Psoas muscle (tissue), 8 donors: ENCODE data around the gene THRB. TPM values are rescaled to one million over a fixed set of nuclear protein-coding genes. Genes with fewer than 3 reads are reported as not detected.

Experiments
- ATAC-seq, 4 donors: fragments of 200-7000 bp; cut with Tn5 transposase; one replicate each; pipeline ENCODE4 v1.9.1; 2020; ENCODE audit warnings: moderate library complexity in 3 of 4, mild to moderate bottlenecking in 2 of 4
- DNase-seq, 2 donors: peaks; one replicate each; pipeline ENCODE4 v3.0.0-alpha.2; 2020
- H3K27ac ChIP-seq: fragments of 200-600 bp; one replicate; pipeline ENCODE4 v1.8.0; 2022
- H3K27me3 ChIP-seq, 3 donors: fragments of 200-600 bp in 1 of 3; one replicate each; pipeline versions ENCODE4 v1.6.1 to v1.8.0; 2013 to 2022; ENCODE audit warnings: low read length in 2 of 3, mild to moderate bottlenecking in 2 of 3, moderate library complexity in 1 of 3; ENCODE audit not compliant: insufficient read depth in 3 of 3
- H3K36me3 ChIP-seq, 2 donors: fragments of 200-600 bp in 1 of 2; one replicate each; pipeline versions ENCODE4 v1.6.1 to v1.8.0; 2013 to 2022; ENCODE audit warnings: low read depth in 1 of 2, mild to moderate bottlenecking in 1 of 2, moderate library complexity in 1 of 2; ENCODE audit not compliant: insufficient read depth in 1 of 2
- H3K4me1 ChIP-seq: fragments of 200-600 bp; one replicate; pipeline ENCODE4 v1.8.0; 2022
- H3K4me3 ChIP-seq: fragments of 200-600 bp; one replicate; pipeline ENCODE4 v1.8.0; 2022; ENCODE audit warnings: mild to moderate bottlenecking
- H3K9me3 ChIP-seq: fragments of 200-600 bp; one replicate; pipeline ENCODE4 v1.8.0; 2022
- CTCF ChIP-seq: fragments of 200-600 bp; IDR thresholded peaks from one replicate; pipeline ENCODE4 v1.8.0; 2022; ENCODE audit warnings: antibody characterized with exemption
- WGBS, 3 donors: extraction: QIAGEN DNeasy Blood & Tissue Kit; methylation state at CpG; one replicate each; pipeline versions ENCODE4 v1.1.6 to v1.1.7; 2013; 5-methylcytosine and 5-hydroxymethylcytosine counted together
- intact Hi-C, 2 donors: fragments of 100-400 bp; cut with DNase I; formaldehyde crosslinking; loops; one replicate each; pipeline versions ENCODE4 v1.11.0 to v1.14.2; 2022
- polyA plus RNA-seq, 3 donors: library from polyadenylated mRNA; stranded (reverse); fragments of 200-250 nt; gene quantifications; one replicate each; pipeline ENCODE4 v1.2.3, GENCODE V29; 2013
- total RNA-seq, 4 donors: library from RNA; stranded (reverse); fragmentation: NEBNext Ultra II Directional in 2 of 4; extraction: Animal tissue kit (Norgen Biotek cat#: 25700) in 2 of 4; gene quantifications; one replicate each; pipeline versions ENCODE4 v1.2.1 to v1.2.4, GENCODE V29; 2021 to 2023
- donor health status: healthy with polysubstance abuse.
- donor health status: DM: no; HTN: no; CAD: no; lungs with moderate emphysema.
- donor health status: Bipolar disorder and iron deficiency.
- donor health status: healthy.
- donor health status: DM: yes; HTN: yes; CAD: no.
- donor health status: DM: no; HTN: no; CAD: no.
- donor health status: DM: no; HTN: no; CAD: no.
- donor health status: DM: yes; HTN: yes; CAD: no.

Gene THRB
- total and polyA plus RNA-seq, 7 donors, result 11.5 to 38.6 (median 31.4) TPM

DNA sequence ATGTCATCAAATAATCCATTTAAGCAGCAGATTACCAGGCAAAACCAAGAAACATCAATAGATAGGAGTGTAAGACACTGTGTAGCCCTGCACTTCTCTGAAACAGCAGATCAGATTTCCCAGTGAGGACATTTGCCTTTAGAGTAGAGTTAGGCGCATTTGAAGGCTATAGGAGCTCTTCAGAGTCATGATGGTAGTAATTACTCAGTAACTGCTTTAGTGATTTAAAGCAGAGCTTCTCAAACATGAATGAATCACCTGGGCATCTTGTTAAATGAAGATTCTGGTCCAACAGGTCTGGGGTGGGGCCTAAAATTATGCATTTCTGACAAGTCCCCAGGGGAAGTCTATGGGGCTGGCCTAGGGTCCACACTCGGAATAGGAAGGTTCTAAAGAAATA is 36.9 kb downstream of the THRB start:
- H3K36me3 ChIP-seq, result no peaks in the 10 kb centered on the region
- ATAC-seq (peak in 2 of 4 donors; percentile 55 to 67), DNase-seq (no peak)
- peak overlapping the region; percentile 50 for H3K27ac ChIP-seq
- no peak for TF ChIP-seq CTCF
- intact Hi-C loops, result no loop called here
- H3K4me1 ChIP-seq, result peaks cover 10% of the 10 kb centered on the region
- H3K4me3 ChIP-seq, result no peak overlapping the region
- no peaks in the 10 kb centered on the region for H3K27me3 ChIP-seq
- no peaks in the 10 kb centered on the region for H3K9me3 ChIP-seq
- whole genome bisulfite sequencing, 3 donors, result 56 to 74% (median 56%) methylated on average over 2 of the region's 2 CpGs

GRCh38 chr3:24454856-24455255 is 39.8 kb downstream of the THRB start:
- 75 to 77% (median 75%) methylated on average over 3 of the region's 3 CpGs for WGBS, 3 donors
- Histone ChIP-seq H3K4me3 (no peak overlapping the region), H3K4me1 (peaks cover 16% of the 10 kb centered on the region), H3K9me3 (no peaks in the 10 kb centered on the region), H3K27me3 (no peaks in the 10 kb centered on the region), H3K36me3 (no peaks in the 10 kb centered on the region), H3K27ac (no peak overlapping the region)
- intact Hi-C loops, result loop anchor here in 1 of 2 donors (5.0 kb wide), 1 partner anchor 32 kb away; no protein-coding TSS in a partner anchor
- no peak for TF ChIP-seq CTCF
- no peak for ATAC-seq
- no peak for DNase-seq

- Histone ChIP-seq H3K27me3 (no peaks in the 10 kb centered on the region), H3K27ac (no peak overlapping the region), H3K4me3 (no peak overlapping the region), H3K9me3 (no peaks in the 10 kb centered on the region), H3K36me3 (no peaks in the 10 kb centered on the region), H3K4me1 (peaks cover 21% of the 10 kb centered on the region)
- ATAC-seq (no peak), DNase-seq (no peak)
- intact Hi-C loops, result loop anchor here in 1 of 2 donors (5.0 kb wide), 1 partner anchor 33 kb away; no protein-coding TSS in a partner anchor
- TF ChIP-seq CTCF, result no peak
Observed at GRCh38 chr3:24454393-24454792, 40.3 kb downstream of the THRB start.

DNA sequence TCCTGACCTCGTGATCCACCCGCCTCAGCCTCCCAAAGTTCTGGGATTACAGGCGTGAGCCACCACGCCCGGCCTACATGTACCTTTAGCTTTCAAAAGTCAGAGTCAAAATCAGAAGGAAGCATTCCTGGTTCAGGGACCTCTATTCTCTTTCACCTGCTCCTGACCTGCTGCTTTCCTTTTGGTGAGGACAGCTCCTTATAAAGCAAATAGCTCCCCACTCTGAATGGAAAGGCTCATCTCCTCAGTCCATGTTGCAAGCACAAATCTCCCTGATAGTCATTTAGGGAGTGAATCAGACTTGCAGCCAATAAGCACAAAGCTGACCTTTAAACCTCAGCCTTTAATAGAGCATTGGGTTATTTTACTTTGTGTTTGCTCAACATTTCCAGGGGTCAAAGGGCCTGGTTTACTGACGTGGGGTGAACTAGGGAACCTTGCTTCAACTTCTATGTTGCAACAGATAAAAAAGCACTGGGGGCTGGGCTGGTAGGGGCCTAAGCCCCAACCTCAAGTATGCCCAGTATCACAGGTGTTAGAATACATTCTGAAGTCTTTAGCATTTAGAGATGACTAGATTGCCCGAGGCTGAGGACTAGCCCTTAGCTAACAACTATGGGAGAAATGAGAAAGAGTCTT is 43.1 kb downstream of the THRB start:
- Histone ChIP-seq H3K4me1 (peaks cover 32% of the 10 kb centered on the region), H3K27me3 (no peaks in the 10 kb centered on the region), H3K9me3 (no peaks in the 10 kb centered on the region), H3K27ac (peak overlapping the region; percentile 72), H3K4me3 (no peak overlapping the region), H3K36me3 (no peaks in the 10 kb centered on the region)
- intact Hi-C loops, result loop anchor here in 1 of 2 donors (5.0 kb wide), 1 partner anchor 36 kb away; no protein-coding TSS in a partner anchor
- 51 to 84% (median 62%) methylated on average over 7 of the region's 7 CpGs for WGBS, 3 donors
- ATAC-seq (peak in 2 of 4 donors; percentile 53 to 61), DNase-seq (no peak)
- TF ChIP-seq CTCF, result no peak
